OCI-LY7 (cell line): ENCODE measurements around the gene FAM120B. TPM values are rescaled to one million over a fixed set of nuclear protein-coding genes. Genes with fewer than 3 reads are reported as not detected.

Experiments used
- BruUV-seq: library from RNA; stranded (reverse); fragments of 400-500 nt; replicated peaks from 2 replicates; lab custom pipeline; 2021; lab: Mats Ljungman, UMichigan
- CTCF ChIA-PET: fragments of 300-600 bp; sonication (Branson Sonifier 250); formaldehyde crosslinking; loops from one replicate; lab custom pipeline; 2022; ENCODE audit warnings: antibody characterized with exemption; ENCODE audit not compliant: unreplicated experiment; lab: Charles Lee
- POLR2A ChIA-PET: fragments of 300-600 bp; sonication (Branson Sonifier 250); formaldehyde crosslinking; loops from one replicate; lab custom pipeline; 2022; ENCODE audit warnings: antibody characterized with exemption; lab: Charles Lee
- DNase-seq: peaks from one replicate; pipeline ENCODE4 v3.0.0-alpha.2; 2015; ENCODE audit warnings: low spot score
- H2AFZ ChIP-seq: fragments of 200-600 bp; sonication (generic), shearing (Covaris generic); 2 replicates; pipeline ENCODE4 v1.6.1; 2014; ENCODE audit warnings: mild to moderate bottlenecking, antibody characterized with exemption, low read length, moderate library complexity
- H3K27ac ChIP-seq: fragments of 200-600 bp; sonication (generic); 2 replicates; pipeline ENCODE4 v1.5.1; 2014; ENCODE audit warnings: mixed run types, low read depth, mild to moderate bottlenecking, moderate library complexity, low read length, inconsistent platforms; ENCODE audit not compliant: poor library complexity, severe bottlenecking
- H3K36me3 ChIP-seq: fragments of 200-600 bp; sonication (generic); 2 replicates; pipeline ENCODE4 v1.6.1; 2014; ENCODE audit warnings: mild to moderate bottlenecking, antibody characterized with exemption, low read length, moderate library complexity, mixed read lengths; ENCODE audit not compliant: insufficient read depth
- H3K4me1 ChIP-seq: fragments of 200-600 bp; sonication (generic); 2 replicates; pipeline ENCODE4 v1.5.1; 2014; ENCODE audit warnings: mild to moderate bottlenecking, low read length; ENCODE audit not compliant: insufficient read depth, poor library complexity, severe bottlenecking
- H3K4me2 ChIP-seq: fragments of 200-600 bp; sonication (generic); 2 replicates; pipeline ENCODE4 v1.6.1; 2014; ENCODE audit warnings: mild to moderate bottlenecking, low read length
- H3K4me3 ChIP-seq: fragments of 200-600 bp; sonication (generic); 2 replicates; pipeline ENCODE4 v1.5.1; 2014; ENCODE audit warnings: mild to moderate bottlenecking, low read depth, low read length; ENCODE audit not compliant: poor library complexity, severe bottlenecking
- H3K79me2 ChIP-seq: fragments of 200-600 bp; sonication (generic); 2 replicates; pipeline ENCODE4 v1.6.1; 2016; ENCODE audit warnings: low read depth, mild to moderate bottlenecking, low read length, moderate library complexity, mixed read lengths; ENCODE audit not compliant: insufficient read depth
- H3K9me2 ChIP-seq: fragments of 200-600 bp; sonication (generic); 2 replicates; pipeline ENCODE4 v1.6.1; 2016; ENCODE audit warnings: mild to moderate bottlenecking, low read length, mixed read lengths; ENCODE audit not compliant: insufficient read depth
- H3K9me3 ChIP-seq: fragments of 200-600 bp; sonication (generic); 2 replicates; pipeline ENCODE4 v1.6.1; 2014; ENCODE audit warnings: mild to moderate bottlenecking, mixed run types, low read length, mixed read lengths
- H4K20me1 ChIP-seq: fragments of 200-600 bp; sonication (generic); 2 replicates; pipeline ENCODE4 v1.6.1; 2014; ENCODE audit warnings: mild to moderate bottlenecking, antibody characterized with exemption, low read length, moderate library complexity, mixed read lengths; ENCODE audit not compliant: insufficient read depth
- EZH2phosphoT487 ChIP-seq: fragments of 200-600 bp; sonication (generic); IDR thresholded peaks from 2 replicates; pipeline ENCODE4 v1.6.1; 2018; ENCODE audit warnings: low read depth, borderline replicate concordance, mild to moderate bottlenecking, mixed run types, antibody characterized with exemption, low read length, moderate library complexity, mixed read lengths
- intact Hi-C: fragments of 100-400 bp; cut with micrococcal nuclease; formaldehyde crosslinking; loops from one replicate; pipeline ENCODE4 v1.10.0; 2022; ENCODE audit not compliant: unreplicated experiment
- total RNA-seq, 2 experiments: library from RNA; depleted of rRNA in 1 of 2; stranded (reverse); fragments of >200 nt in 1 of 2; shearing (Covaris generic) in 1 of 2; gene quantifications; 2 replicates each; pipeline ENCODE4 v1.2.3, GENCODE V29; 2014 to 2022
- TF ChIP-seq, protein P1 (sequence below): fragments of 200-600 bp; sonication (generic); conservative IDR thresholded peaks from 2 replicates; pipeline ENCODE4 v1.5.1; 2014; ENCODE audit warnings: mild to moderate bottlenecking, antibody characterized with exemption, low read length, moderate library complexity, mixed read lengths

Gene FAM120B
- total RNA-seq, 2 experiments from 2014 or later: 12.8 to 32.9 TPM

- intact Hi-C loops: no loop called here
- Histone ChIP-seq H3K4me1 (no peaks in the 10 kb centered on the region), H4K20me1 (no peaks in the 10 kb centered on the region), H3K27ac (no peak overlapping the region), H3K4me3 (no peak overlapping the region), H3K36me3 (no peaks in the 10 kb centered on the region), H2AFZ (no peak overlapping the region), H3K9me3 (no peaks in the 10 kb centered on the region), H3K9me2 (no peaks in the 10 kb centered on the region), H3K4me2 (no peak overlapping the region), H3K79me2 (no peaks in the 10 kb centered on the region)
- DNase-seq: no peak
- no TSS peak for BruUV-seq
- TF ChIP-seq, protein P1, sequence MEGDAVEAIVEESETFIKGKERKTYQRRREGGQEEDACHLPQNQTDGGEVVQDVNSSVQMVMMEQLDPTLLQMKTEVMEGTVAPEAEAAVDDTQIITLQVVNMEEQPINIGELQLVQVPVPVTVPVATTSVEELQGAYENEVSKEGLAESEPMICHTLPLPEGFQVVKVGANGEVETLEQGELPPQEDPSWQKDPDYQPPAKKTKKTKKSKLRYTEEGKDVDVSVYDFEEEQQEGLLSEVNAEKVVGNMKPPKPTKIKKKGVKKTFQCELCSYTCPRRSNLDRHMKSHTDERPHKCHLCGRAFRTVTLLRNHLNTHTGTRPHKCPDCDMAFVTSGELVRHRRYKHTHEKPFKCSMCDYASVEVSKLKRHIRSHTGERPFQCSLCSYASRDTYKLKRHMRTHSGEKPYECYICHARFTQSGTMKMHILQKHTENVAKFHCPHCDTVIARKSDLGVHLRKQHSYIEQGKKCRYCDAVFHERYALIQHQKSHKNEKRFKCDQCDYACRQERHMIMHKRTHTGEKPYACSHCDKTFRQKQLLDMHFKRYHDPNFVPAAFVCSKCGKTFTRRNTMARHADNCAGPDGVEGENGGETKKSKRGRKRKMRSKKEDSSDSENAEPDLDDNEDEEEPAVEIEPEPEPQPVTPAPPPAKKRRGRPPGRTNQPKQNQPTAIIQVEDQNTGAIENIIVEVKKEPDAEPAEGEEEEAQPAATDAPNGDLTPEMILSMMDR: no peak
- no peak for TF ChIP-seq EZH2phosphoT487
- POLR2A ChIA-PET: no interaction called here
- CTCF ChIA-PET: no interaction called here
These were observed 147.3 kb downstream of the FAM120B start for GRCh38 chr6:170453586-170454511.

- POLR2A ChIA-PET: no interaction called here
These were observed 148.1 kb downstream of the FAM120B start for GRCh38 chr6:170454512-170455285.

More at GRCh38 chr6:170454512-170455285, 148.1 kb downstream of the FAM120B start:
- no peak for TF ChIP-seq EZH2phosphoT487
- TF ChIP-seq, protein P1: no peak
- no TSS peak for BruUV-seq
- no peaks in the 10 kb centered on the region for H4K20me1 ChIP-seq
- H3K4me3 ChIP-seq: no peak overlapping the region
- intact Hi-C loops: no loop called here
- H2AFZ ChIP-seq: no peak overlapping the region
- no peak for DNase-seq
- H3K36me3 ChIP-seq: no peaks in the 10 kb centered on the region
- H3K9me3 ChIP-seq: no peaks in the 10 kb centered on the region
- no peak overlapping the region for H3K27ac ChIP-seq
- CTCF ChIA-PET: no interaction called here
- no peak overlapping the region for H3K4me2 ChIP-seq
- H3K9me2 ChIP-seq: no peaks in the 10 kb centered on the region
- H3K79me2 ChIP-seq: no peaks in the 10 kb centered on the region
- no peaks in the 10 kb centered on the region for H3K4me1 ChIP-seq
